Epithelial cell of esophagus (primary cell): ENCODE data around the gene MFGE8.

ENCODE experiments used
- DNase-seq: peaks from one replicate; pipeline ENCODE4 v3.0.0; 2010; ENCODE audit warnings: low read depth
- H3K4me3 ChIP-seq: 2 replicates; pipeline ENCODE4 v1.5.1; 2011; ENCODE audit warnings: mild to moderate bottlenecking, low read length, control low read depth
- CTCF ChIP-seq: IDR thresholded peaks from 2 replicates; pipeline ENCODE4 v1.5.1; 2011; ENCODE audit warnings: low read depth, mild to moderate bottlenecking, low read length, control low read depth, inconsistent platforms; ENCODE audit not compliant: insufficient read depth; ENCODE audit errors: missing control alignments

Gene MFGE8

GRCh38 chr15:88913850-88914169 lies 631 bp upstream of the MFGE8 start:
- DNase-seq: no peak
- peak overlapping the region; percentile 63 for H3K4me3 ChIP-seq
- TF ChIP-seq CTCF: no peak

GRCh38 chr15:88912500-88912921 lies 668 bp downstream of the MFGE8 start:
- H3K4me3 ChIP-seq: peak overlapping the region; percentile 63
- DNase-seq: no peak
- no peak for TF ChIP-seq CTCF

- TF ChIP-seq CTCF: no peak
- peak; percentile 85 for DNase-seq
- peak overlapping the region; percentile 63 for H3K4me3 ChIP-seq
Measured at GRCh38 chr15:88911766-88912118, 1.4 kb downstream of the MFGE8 start.

- no peak overlapping the region for H3K4me3 ChIP-seq
- DNase-seq: no peak
Measured at GRCh38 chr15:88909956-88910831, 3.0 kb downstream of the MFGE8 start.

GRCh38 chr15:88908697-88909621 lies 4.2 kb downstream of the MFGE8 start:
- H3K4me3 ChIP-seq: no peak overlapping the region
- DNase-seq: no peak
- no peak for TF ChIP-seq CTCF

More at GRCh38 chr15:88909956-88910831, 3.0 kb downstream of the MFGE8 start:
- no peak for TF ChIP-seq CTCF

- TF ChIP-seq CTCF: no peak
- H3K4me3 ChIP-seq: no peak overlapping the region
- no peak for DNase-seq
Measured at GRCh38 chr15:88908123-88908522, 5.1 kb downstream of the MFGE8 start.
